CD14-positive monocyte (primary cell): ENCODE measurements around the gene C17orf100. TPM values are rescaled to one million over a fixed set of nuclear protein-coding genes. Genes with fewer than 3 reads are reported as not detected.

ENCODE experiments used
- DNase-seq, 3 donors: peaks; one replicate each; pipeline ENCODE4 v3.0.0-alpha.2; 2011 to 2022
- H2AFZ ChIP-seq: 2 replicates; pipeline ENCODE4 v1.6.0; 2012; ENCODE audit warnings: mild to moderate bottlenecking, low read depth, low read length, inconsistent platforms; ENCODE audit not compliant: insufficient read depth, poor library complexity, severe bottlenecking
- H3K27ac ChIP-seq, 2 donors: 1 replicate in 1 of 2; 2 replicates in 1 of 2; pipeline ENCODE4 v1.5.1; 2012 to 2013; ENCODE audit warnings: low read length in 2 of 2, control low read depth in 1 of 2, inconsistent platforms in 1 of 2, low read depth in 1 of 2, mild to moderate bottlenecking in 1 of 2
- H3K27me3 ChIP-seq, 2 donors: one replicate each; pipeline versions ENCODE4 v1.6.0 to v1.6.1; 2011 to 2013; ENCODE audit warnings: low read length in 2 of 2; ENCODE audit not compliant: control insufficient read depth in 2 of 2, insufficient read depth in 2 of 2
- H3K36me3 ChIP-seq, 2 donors: replicated peaks in 1 of 2; 1 replicate in 1 of 2; 2 replicates in 1 of 2; pipeline versions ENCODE4 v1.5.1 to v1.6.1; 2012 to 2013; ENCODE audit warnings: low read length in 2 of 2, control low read depth in 1 of 2, inconsistent platforms in 1 of 2, mild to moderate bottlenecking in 1 of 2; ENCODE audit not compliant: insufficient read depth in 2 of 2, control insufficient read depth in 1 of 2
- H3K4me1 ChIP-seq, 2 donors: 1 replicate in 1 of 2; 2 replicates in 1 of 2; pipeline versions ENCODE4 v1.5.1 to v1.6.1; 2012 to 2013; ENCODE audit warnings: low read length in 2 of 2, control low read depth in 1 of 2, inconsistent platforms in 1 of 2, mild to moderate bottlenecking in 1 of 2, moderate library complexity in 1 of 2; ENCODE audit not compliant: insufficient read depth in 2 of 2, control insufficient read depth in 1 of 2
- H3K4me2 ChIP-seq: replicated peaks from 2 replicates; pipeline ENCODE3; 2012; ENCODE audit warnings: low read length, moderate library complexity, mild to moderate bottlenecking; ENCODE audit not compliant: poor library complexity, severe bottlenecking; ENCODE audit errors: extremely low read depth
- H3K4me3 ChIP-seq, 3 experiments: fragments of 200-600 bp in 1 of 3; sonication (generic) in 1 of 3; replicated peaks in 1 of 3; 1 replicate in 2 of 3; 2 replicates in 1 of 3; pipeline ENCODE4 v1.5.1; 2011 to 2013; ENCODE audit warnings: low read length in 3 of 3, mild to moderate bottlenecking in 3 of 3, control low read depth in 2 of 3, low read depth in 2 of 3, inconsistent platforms in 1 of 3, moderate library complexity in 1 of 3
- H3K79me2 ChIP-seq: 2 replicates; pipeline ENCODE4 v1.6.0; 2012; ENCODE audit warnings: mild to moderate bottlenecking, control low read depth, inconsistent platforms, low read length, moderate library complexity; ENCODE audit not compliant: insufficient read depth
- H3K9ac ChIP-seq: 2 replicates; pipeline ENCODE4 v1.6.0; 2017; ENCODE audit warnings: low read length, mild to moderate bottlenecking; ENCODE audit not compliant: insufficient read depth, poor library complexity, severe bottlenecking
- H3K9me3 ChIP-seq, 2 donors: replicated peaks in 1 of 2; 1 replicate in 1 of 2; 2 replicates in 1 of 2; pipeline versions ENCODE4 v1.5.1 to v1.6.1; 2012 to 2013; ENCODE audit warnings: low read length in 2 of 2, control low read depth in 1 of 2; ENCODE audit not compliant: control insufficient read depth in 1 of 2, insufficient read depth in 1 of 2
- H4K20me1 ChIP-seq: 2 replicates; pipeline ENCODE4 v1.6.0; 2012; ENCODE audit warnings: mild to moderate bottlenecking, low read length, control low read depth, moderate library complexity; ENCODE audit not compliant: insufficient read depth
- H3K27ac Mint-ChIP-seq, 7 donors: one replicate each; pipeline ENCODE4 v1.8.0; 2020; ENCODE audit warnings: mild to moderate bottlenecking in 7 of 7, mixed read lengths in 7 of 7, moderate library complexity in 6 of 7, inconsistent platforms in 2 of 7
- H3K27me3 Mint-ChIP-seq, 3 donors: one replicate each; pipeline ENCODE4 v1.8.0; 2021 to 2022; ENCODE audit warnings: low read depth in 3 of 3, mild to moderate bottlenecking in 3 of 3, mixed read lengths in 3 of 3, moderate library complexity in 3 of 3, inconsistent platforms in 1 of 3
- H3K36me3 Mint-ChIP-seq, 2 donors: one replicate each; pipeline ENCODE4 v1.8.0; 2020; ENCODE audit warnings: mixed read lengths in 2 of 2, inconsistent platforms in 1 of 2, mild to moderate bottlenecking in 1 of 2
- H3K4me1 Mint-ChIP-seq: one replicate; pipeline ENCODE4 v1.8.0; 2020; ENCODE audit warnings: mild to moderate bottlenecking, mixed read lengths
- H3K4me3 Mint-ChIP-seq, 2 donors: one replicate each; pipeline ENCODE4 v1.8.0; 2020; ENCODE audit warnings: mild to moderate bottlenecking in 2 of 2, mixed read lengths in 2 of 2, moderate library complexity in 1 of 2
- H3K9me3 Mint-ChIP-seq, 7 donors: one replicate each; pipeline ENCODE4 v1.8.0; 2020 to 2022; ENCODE audit warnings: mixed read lengths in 7 of 7, mild to moderate bottlenecking in 6 of 7, moderate library complexity in 6 of 7, inconsistent platforms in 2 of 7
- CTCF ChIP-seq: fragments of 200-600 bp; IDR thresholded peaks from one replicate; pipeline ENCODE4 v1.8.0; 2022; ENCODE audit warnings: antibody characterized with exemption, mild to moderate bottlenecking
- WGBS: methylation state at CpG from one replicate; pipeline ENCODE4 v1.1.5; 2013; ENCODE audit warnings: missing lambda C conversion rate; ENCODE audit not compliant: insufficient coverage; 5-methylcytosine and 5-hydroxymethylcytosine counted together
- intact Hi-C, 2 donors: fragments of 100-400 bp; cut with micrococcal nuclease; formaldehyde crosslinking; loops; one replicate each; pipeline versions ENCODE4 v1.15.0 to v1.15.1; 2023
- polyA plus RNA-seq, 3 donors: library from polyadenylated mRNA; depleted of rRNA in 1 of 3; unstranded in 2 of 3; stranded (reverse) in 1 of 3; fragments of 300-500 nt in 2 of 3; fragments of >200 nt in 1 of 3; fragmentation: Illumina TruSeq in 2 of 3; gene quantifications; 1 replicate in 2 of 3; 2 replicates in 1 of 3; pipeline ENCODE4 v1.2.3, GENCODE V29; 2012 to 2021

The C17orf100 gene
- polyA plus RNA-seq, 3 donors = 0.51 to 1.8 (median 1.2) TPM

DNA sequence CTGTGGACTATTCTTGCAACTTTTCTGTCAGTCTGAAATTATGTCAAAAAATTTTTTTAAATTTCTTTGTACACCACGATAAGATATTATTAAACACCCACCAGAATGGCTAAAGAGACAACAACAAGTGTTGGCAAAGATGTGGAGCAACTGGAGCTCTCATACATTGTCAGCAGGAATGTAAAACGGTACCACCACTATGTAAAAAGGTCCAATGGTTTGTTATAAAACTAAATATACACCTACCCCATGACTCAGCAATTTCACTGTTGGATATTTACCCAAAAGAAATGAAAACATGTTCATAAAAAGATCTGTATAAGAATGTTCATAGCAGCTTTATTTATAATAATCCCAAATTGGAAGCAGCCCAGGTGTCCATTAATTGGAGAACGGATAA, 18.3 kb upstream of the C17orf100 start:
- Histone ChIP-seq H3K4me2 (no peak overlapping the region), H4K20me1 (no peaks in the 10 kb centered on the region), H3K27me3 (no peaks in the 10 kb centered on the region), H3K4me3 (no peak overlapping the region), H2AFZ (no peak overlapping the region), H3K9ac (no peak overlapping the region), H3K4me1 (no peaks in the 10 kb centered on the region), H3K9me3 (no peaks in the 10 kb centered on the region), H3K79me2 (no peaks in the 10 kb centered on the region), H3K36me3 (peaks cover 19 to 59% of the 10 kb centered on the region in 2 donors), H3K27ac (no peak overlapping the region)
- WGBS = no CpG with 5 or more reads among the region's 3 CpGs
- intact Hi-C loops = no loop called here
- H3K36me3 Mint-ChIP-seq = peaks cover 51 to 67% of the 10 kb centered on the region in 2 donors
- H3K4me1 Mint-ChIP-seq = peaks cover 4% of the 10 kb centered on the region
- no peak overlapping the region for H3K27ac Mint-ChIP-seq
- no peak for TF ChIP-seq CTCF
- no peak overlapping the region for H3K4me3 Mint-ChIP-seq
- H3K27me3 Mint-ChIP-seq = peaks cover 0 to 3% (median 0%) of the 10 kb centered on the region in 3 donors
- H3K9me3 Mint-ChIP-seq = no peaks in the 10 kb centered on the region
- no peak for DNase-seq

DNA sequence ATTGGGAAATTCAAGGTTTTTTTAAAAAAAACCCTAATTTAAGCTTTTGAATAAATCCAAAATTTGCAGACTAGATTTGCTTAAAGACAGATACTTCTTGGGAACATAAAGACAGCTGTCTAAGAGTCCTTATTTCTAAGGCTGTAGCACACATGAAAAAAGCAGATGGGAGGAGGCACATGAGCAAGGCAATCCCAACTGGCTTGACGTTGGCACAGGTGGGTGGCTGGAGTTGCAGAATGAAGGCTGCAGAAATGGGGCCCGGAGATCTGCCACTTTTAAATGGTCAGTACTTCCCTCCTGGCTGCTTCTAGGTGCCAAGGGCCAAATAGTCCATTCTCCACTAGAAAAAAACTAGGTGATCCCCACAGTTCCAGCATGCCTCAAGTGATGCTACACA, 15.5 kb upstream of the C17orf100 start:
- Mint-ChIP-seq H3K36me3 (peaks cover 32 to 48% of the 10 kb centered on the region in 2 donors), H3K9me3 (no peaks in the 10 kb centered on the region), H3K27ac (no peak overlapping the region), H3K4me3 (no peak overlapping the region), H3K27me3 (peaks cover 0 to 11% (median 3%) of the 10 kb centered on the region in 3 donors), H3K4me1 (peaks cover 21% of the 10 kb centered on the region)
- no peak for DNase-seq
- Histone ChIP-seq H2AFZ (no peak overlapping the region), H3K27ac (no peak overlapping the region), H3K36me3 (peaks cover 14 to 34% of the 10 kb centered on the region in 2 donors), H3K9ac (no peak overlapping the region), H3K9me3 (no peaks in the 10 kb centered on the region), H3K79me2 (peaks cover 10% of the 10 kb centered on the region), H4K20me1 (peaks cover 6% of the 10 kb centered on the region), H3K27me3 (no peaks in the 10 kb centered on the region), H3K4me2 (no peak overlapping the region), H3K4me3 (no peak overlapping the region), H3K4me1 (peaks cover 13 to 19% of the 10 kb centered on the region in 2 donors)
- no peak for TF ChIP-seq CTCF
- intact Hi-C loops = no loop called here
- WGBS = 94% methylated on average over 2 of the region's 2 CpGs
